Effector memory CD4-positive, alpha-beta T cell (primary cell): ENCODE measurements around the gene MFAP2.
"Not testable (repeated sequence)": the region's sequence is repeated elsewhere in the genome, so short reads cannot be mapped to it uniquely, and the experiment has no call there.

Experiments
- DNase-seq, 3 donors: peaks; one replicate each; pipeline ENCODE4 v3.0.0-alpha.2; 2020
- H3K27ac ChIP-seq: 2 replicates; pipeline ENCODE4 v1.7.0; 2013; ENCODE audit warnings: mild to moderate bottlenecking, low read length, moderate library complexity; ENCODE audit not compliant: insufficient read depth, poor library complexity, severe bottlenecking
- H3K27me3 ChIP-seq: replicated peaks from 2 replicates; pipeline ENCODE4 v1.7.0; 2013; ENCODE audit warnings: mild to moderate bottlenecking, low read length; ENCODE audit not compliant: insufficient read depth, control insufficient read depth, poor library complexity, severe bottlenecking
- H3K36me3 ChIP-seq: 2 replicates; pipeline ENCODE4 v1.7.0; 2013; ENCODE audit warnings: mild to moderate bottlenecking, low read length, moderate library complexity; ENCODE audit not compliant: control insufficient read depth, insufficient read depth
- H3K4me1 ChIP-seq: 2 replicates; pipeline ENCODE4 v1.7.0; 2013; ENCODE audit warnings: low read length, mild to moderate bottlenecking; ENCODE audit not compliant: control insufficient read depth, insufficient read depth, poor library complexity, severe bottlenecking
- H3K4me3 ChIP-seq: 2 replicates; pipeline ENCODE4 v1.7.0; 2013; ENCODE audit warnings: low read length, low read depth, mild to moderate bottlenecking; ENCODE audit not compliant: insufficient read depth, poor library complexity, severe bottlenecking
- H3K9me3 ChIP-seq: 2 replicates; pipeline ENCODE4 v1.7.0; 2013; ENCODE audit warnings: mild to moderate bottlenecking, low read length, moderate library complexity; ENCODE audit not compliant: control insufficient read depth

MFAP2 gene

GRCh38 chr1:16954579-16954978 is 25.8 kb downstream of the MFAP2 start:
- Histone ChIP-seq H3K4me3 (no peak overlapping the region), H3K27me3 (no peaks in the 10 kb centered on the region), H3K27ac (no peak overlapping the region), H3K9me3 (no peaks in the 10 kb centered on the region), H3K36me3 (peaks cover 10% of the 10 kb centered on the region), H3K4me1 (no peaks in the 10 kb centered on the region)
- DNase-seq, result no peak

GRCh38 chr1:16952376-16952775 is 28.0 kb downstream of the MFAP2 start:
- not testable (repeated sequence) for H3K4me1 ChIP-seq, H3K27ac ChIP-seq, H3K9me3 ChIP-seq, DNase-seq, H3K4me3 ChIP-seq, H3K27me3 ChIP-seq
- peaks cover 17% of the 10 kb centered on the region for H3K36me3 ChIP-seq

- not testable (repeated sequence) for H3K4me1 ChIP-seq, H3K9me3 ChIP-seq, DNase-seq, H3K4me3 ChIP-seq, H3K27ac ChIP-seq, H3K27me3 ChIP-seq
- H3K36me3 ChIP-seq, result peaks cover 13% of the 10 kb centered on the region
These were observed 31.4 kb downstream of the MFAP2 start for GRCh38 chr1:16949026-16949425.

GRCh38 chr1:16948282-16948891 is 32.0 kb downstream of the MFAP2 start:
- not testable (repeated sequence) for H3K9me3 ChIP-seq, DNase-seq, H3K27me3 ChIP-seq

GRCh38 chr1:16946646-16947045 is 33.8 kb downstream of the MFAP2 start:
- Histone ChIP-seq H3K9me3 (no peaks in the 10 kb centered on the region), H3K4me3 (no peak overlapping the region), H3K4me1 (no peaks in the 10 kb centered on the region), H3K27me3 (no peaks in the 10 kb centered on the region), H3K27ac (no peak overlapping the region), H3K36me3 (peaks cover 22% of the 10 kb centered on the region)
- no peak for DNase-seq

More at GRCh38 chr1:16948282-16948891, 32.0 kb downstream of the MFAP2 start:
- peaks cover 17% of the 10 kb centered on the region for H3K36me3 ChIP-seq
- not testable (repeated sequence) for H3K4me3 ChIP-seq, H3K4me1 ChIP-seq, H3K27ac ChIP-seq

GRCh38 chr1:16946185-16946584 is 34.2 kb downstream of the MFAP2 start:
- not testable (repeated sequence) for DNase-seq, H3K4me3 ChIP-seq, H3K27me3 ChIP-seq, H3K9me3 ChIP-seq, H3K4me1 ChIP-seq, H3K27ac ChIP-seq
- peaks cover 23% of the 10 kb centered on the region for H3K36me3 ChIP-seq

- not testable (repeated sequence) for H3K27me3 ChIP-seq, H3K9me3 ChIP-seq, H3K27ac ChIP-seq, H3K4me1 ChIP-seq, H3K4me3 ChIP-seq, DNase-seq
- peaks cover 30% of the 10 kb centered on the region for H3K36me3 ChIP-seq
These were observed 34.9 kb downstream of the MFAP2 start for GRCh38 chr1:16945512-16945911.

GRCh38 chr1:16944038-16944437 is 36.4 kb downstream of the MFAP2 start:
- peaks cover 38% of the 10 kb centered on the region for H3K36me3 ChIP-seq

GRCh38 chr1:16939386-16940180 is 40.8 kb downstream of the MFAP2 start:
- DNase-seq, H3K27me3 ChIP-seq, H3K9me3 ChIP-seq, H3K4me1 ChIP-seq, H3K4me3 ChIP-seq, H3K27ac ChIP-seq: not testable (repeated sequence)
- peaks cover 43% of the 10 kb centered on the region for H3K36me3 ChIP-seq

More at GRCh38 chr1:16944038-16944437, 36.4 kb downstream of the MFAP2 start:
- H3K27ac ChIP-seq, result no peak overlapping the region
- no peak overlapping the region for H3K4me3 ChIP-seq
- DNase-seq, result no peak
- H3K27me3 ChIP-seq, result no peaks in the 10 kb centered on the region
- H3K9me3 ChIP-seq, result no peaks in the 10 kb centered on the region
- H3K4me1 ChIP-seq, result no peaks in the 10 kb centered on the region
